ENCODE data around the gene CAND2. TPM values are rescaled to one million over a fixed set of nuclear protein-coding genes. Genes with fewer than 3 reads are reported as not detected.

CAND2 gene
- total and polyA plus RNA-seq, 9 of the 15 experiments (the other 6 are each of a cell fraction or from before 2014, with no cell fraction given): 0.91 to 14.9 (median 4.3) TPM

DNA sequence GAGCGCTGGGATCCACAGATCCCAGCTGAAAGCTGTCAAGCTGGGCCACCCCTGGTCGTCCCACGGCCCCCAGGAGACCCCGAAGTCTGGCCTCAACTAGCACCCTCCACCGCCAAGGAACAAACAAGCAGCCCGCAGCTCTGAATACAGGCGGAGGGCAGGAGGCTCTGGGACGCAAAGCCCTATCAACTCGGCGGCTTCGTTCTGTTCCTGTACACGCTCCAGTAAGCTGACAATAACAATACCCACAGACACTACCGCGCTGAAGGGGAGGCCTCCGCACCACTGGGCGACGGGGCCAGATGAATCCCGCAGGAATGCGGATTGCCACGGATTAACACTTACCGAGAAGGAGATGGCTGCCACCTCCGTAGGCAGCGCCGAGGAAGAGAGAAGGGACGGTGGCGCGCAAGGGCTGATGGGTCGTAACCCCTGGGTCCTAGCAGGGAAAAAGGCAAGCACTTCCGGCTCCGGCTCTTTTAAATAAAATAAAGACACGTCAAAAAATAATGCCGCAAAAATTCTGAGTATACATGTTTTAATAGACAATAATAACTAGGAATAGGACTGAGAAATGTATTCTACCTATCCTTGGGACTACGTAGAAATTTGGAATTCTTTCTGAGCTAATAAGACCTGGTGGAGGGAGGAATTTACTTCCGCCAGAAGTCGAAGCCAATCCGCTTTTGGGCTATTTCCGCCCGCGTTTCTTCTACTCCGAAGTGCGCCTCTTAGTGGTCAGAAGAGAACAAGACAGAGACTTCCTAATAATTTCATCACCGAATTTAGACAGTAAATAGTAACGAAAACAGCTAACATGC lies 44.9 kb downstream of the CAND2 start, which contains the start of gene RPL32 (continued):
- TF ChIP-seq ZNF318 (IDR thresholded peaks at IDR 0.05; ENCODE audit: borderline replicate concordance in 1 of 2, low read depth in 1 of 2) (peak in 1 of 2 experiments; percentile 98; a peak in 2 of 4 replicates), RBM15 (IDR thresholded peaks at IDR 0.05; ENCODE audit: insufficient read depth, low read length) (no peak), RHOXF2B (CRISPR knock-in tag; conservative IDR thresholded peaks at IDR 0.05) (no peak), ZNF274 (IDR thresholded peaks at IDR 0.05; ENCODE audit: borderline replicate concordance, low read depth, low read length) (no peak), CREBBP (IDR thresholded peaks at IDR 0.05; ENCODE audit: low read depth, low read length) (no peak), BCOR (IDR thresholded peaks at IDR 0.05) (0 out of 2 replicates have a peak, but pooled peaks have one; percentile 9), SP2 (IDR thresholded peaks at IDR 0.05; ENCODE audit: extremely low read depth, low read depth, low read length, poor library complexity, severe bottlenecking) (no peak), ZNF76 (CRISPR knock-in tag; IDR thresholded peaks at IDR 0.05; ENCODE audit: borderline replicate concordance) (peak; percentile 61; the same call in 1 of the 2 replicates), GATAD2A (IDR thresholded peaks at IDR 0.05) (no peak), TRIM24 (IDR thresholded peaks at IDR 0.05) (peak in 1 of 2 experiments; percentile 31; a peak in 1 of 4 replicates), PURB (CRISPR knock-in tag; IDR thresholded peaks at IDR 0.05; ENCODE audit: low read depth) (0 out of 2 replicates have a peak, but pooled peaks have one; percentile 57), SIX5 (IDR thresholded peaks at IDR 0.05; ENCODE audit: borderline replicate concordance in 1 of 2, insufficient read depth in 1 of 2, low read depth in 1 of 2, low read length in 2 of 2) (peak; percentile 66 to 69; a peak in 3 of 4 replicates), SRSF7 (optimal IDR thresholded peaks at IDR 0.05; ENCODE audit: low read depth, low read length) (no peak), LARP7 (IDR thresholded peaks at IDR 0.05) (no peak), DACH1 (IDR thresholded peaks at IDR 0.05; ENCODE audit: partially characterized antibody) (peak; percentile 42), SMARCC2 (IDR thresholded peaks at IDR 0.05; ENCODE audit: low read depth) (no peak), RBM17 (IDR thresholded peaks at IDR 0.05; ENCODE audit: borderline replicate concordance, low read depth, low read length) (no peak)

All from K562 (cell line).